ENCODE results near the gene SFRP2. TPM values are rescaled to one million over a fixed set of nuclear protein-coding genes. Genes with fewer than 3 reads are reported as not detected.

The SFRP2 gene
- total and polyA plus RNA-seq, 4 donors: 0.08 to 0.09 TPM; not detected in 2

GRCh38 chr4:153731239-153731638, 57.6 kb downstream of the SFRP2 start:
- no peaks in the 10 kb centered on the region for H3K9me3 ChIP-seq (ENCODE audit: control insufficient read depth in 4 of 4, low read length in 3 of 4)
- H3K9ac ChIP-seq (ENCODE audit: low read depth in 1 of 2, low read length in 2 of 2): no peak overlapping the region
- H3K27ac ChIP-seq (ENCODE audit: low read depth in 1 of 2, low read length in 2 of 2): no peak overlapping the region
- no peaks in the 10 kb centered on the region for H3K4me1 ChIP-seq (ENCODE audit: control insufficient read depth in 4 of 4, insufficient read depth in 4 of 4, low read length in 3 of 4)
- DNase-seq (ENCODE audit: low spot score): no peak
- TF ChIP-seq NR2F2 (IDR thresholded peaks at IDR 0.05) (no peak), CTCF (IDR thresholded peaks at IDR 0.05; ENCODE audit: low read depth, low read length, missing input control) (no peak), HNF4A (conservative IDR thresholded peaks at IDR 0.05) (no peak), TAF1 (conservative IDR thresholded peaks at IDR 0.05) (no peak), ATF3 (IDR thresholded peaks at IDR 0.05) (no peak), RXRA (IDR thresholded peaks at IDR 0.05) (no peak), YY1 (IDR thresholded peaks at IDR 0.05) (no peak), RAD21 (IDR thresholded peaks at IDR 0.05) (no peak), SP1 (IDR thresholded peaks at IDR 0.05) (no peak), REST (IDR thresholded peaks at IDR 0.05) (no peak), HNF4G (IDR thresholded peaks at IDR 0.05) (no peak), FOXA1 (IDR thresholded peaks at IDR 0.05) (no peak), GABPA (IDR thresholded peaks at IDR 0.05 in 1 of 2, conservative IDR thresholded peaks at IDR 0.05 in 1 of 2) (no peak), FOXA2 (IDR thresholded peaks at IDR 0.05) (no peak), JUND (IDR thresholded peaks at IDR 0.05) (no peak), MAX (IDR thresholded peaks at IDR 0.05) (no peak), EGR1 (IDR thresholded peaks at IDR 0.05; ENCODE audit: low read depth in 2 of 2) (no peak), ZBTB33 (IDR thresholded peaks at IDR 0.05) (no peak)
- no peaks in the 10 kb centered on the region for H3K36me3 ChIP-seq (ENCODE audit: control insufficient read depth in 4 of 4, insufficient read depth in 3 of 4, low read depth in 1 of 4, low read length in 3 of 4)
- WGBS: 41% methylated on average over 3 of the region's 3 CpGs
- H3K4me3 ChIP-seq (ENCODE audit: low read depth in 1 of 3, low read length in 3 of 3): no peak overlapping the region
- H3K27me3 ChIP-seq (ENCODE audit: control insufficient read depth in 4 of 4, insufficient read depth in 4 of 4, low read length in 3 of 4): no peaks in the 10 kb centered on the region

Other genes starting within 250 kb of the SFRP2 start
- 10 to 100 TPM in 1 of 2 donors, 1 to 10 TPM in 1; 6.8 to 15.6 TPM for gene TLR2, start 104.8 kb downstream of the SFRP2 start, total RNA-seq
- gene TLR2, start 104.8 kb downstream of the SFRP2 start, polyA plus RNA-seq: 1 to 10 TPM; 2.9 to 5.6 TPM
- gene RNF175, start 29.1 kb downstream of the SFRP2 start, total RNA-seq: under 1 TPM; 0.08 to 0.65 TPM
- under 1 TPM in 1 of 2 donors, not detected in 1; 0.24 TPM for gene RNF175, start 29.1 kb downstream of the SFRP2 start, polyA plus RNA-seq